Measurements from ENCODE around the gene RUBCNL. TPM values are rescaled to one million over a fixed set of nuclear protein-coding genes. Genes with fewer than 3 reads are reported as not detected.

RUBCNL gene
- total and polyA plus RNA-seq, 2 of the 4 experiments (the other 2 are of a cell fraction) = 0.03 TPM; not detected in 1

DNA sequence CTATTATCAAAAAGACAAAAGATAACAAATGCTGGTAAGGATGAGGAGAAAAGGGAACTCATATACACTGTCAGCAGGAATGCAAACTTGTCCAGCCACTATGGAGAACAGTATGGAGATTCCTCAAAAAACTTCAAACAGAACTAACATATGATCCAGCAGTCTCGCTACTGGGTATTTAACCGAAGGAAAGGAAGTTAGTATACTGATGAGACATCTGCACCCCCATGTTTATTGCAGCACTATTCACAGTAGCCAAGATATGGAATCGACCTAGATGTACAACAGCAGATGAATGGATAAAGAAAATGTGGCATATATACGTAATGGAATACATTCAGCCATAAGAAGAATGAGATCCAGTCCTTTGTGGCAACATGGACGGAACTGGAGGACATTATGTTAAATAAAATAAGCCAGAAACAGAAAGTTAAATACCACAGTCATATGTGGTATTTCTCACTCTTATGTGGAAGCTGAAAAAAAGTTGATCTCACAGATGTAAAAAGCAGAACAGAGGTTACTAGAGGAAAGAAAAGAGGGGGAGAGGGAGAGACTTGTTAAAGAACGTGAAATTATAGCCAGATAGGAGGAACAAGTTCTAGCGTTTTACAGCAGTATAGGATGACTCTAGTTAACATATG is 83.2 kb downstream of the RUBCNL start:
- no peaks in the 10 kb centered on the region for H3K27me3 ChIP-seq (ENCODE audit: control insufficient read depth, insufficient read depth, low read length)
- POLR2A ChIA-PET (ENCODE audit: unreplicated experiment) = no interaction called here
- TF ChIP-seq RAD21 (IDR thresholded peaks at IDR 0.05; ENCODE audit: low read length) (no peak), CHD1 (IDR thresholded peaks at IDR 0.05; ENCODE audit: low read depth, low read length) (no peak), NFE2L2 (IDR thresholded peaks at IDR 0.05; ENCODE audit: low read depth, low read length) (no peak), MAFK (IDR thresholded peaks at IDR 0.05; ENCODE audit: low read depth, low read length) (no peak), MAZ (IDR thresholded peaks at IDR 0.05; ENCODE audit: borderline replicate concordance, low read depth, low read length) (no peak), CEBPB (IDR thresholded peaks at IDR 0.05; ENCODE audit: low read depth, low read length) (no peak), RFX5 (IDR thresholded peaks at IDR 0.05; ENCODE audit: low read depth, low read length) (no peak), CTCF (conservative IDR thresholded peaks at IDR 0.05; ENCODE audit: low read depth, low read length) (no peak), ELK1 (IDR thresholded peaks at IDR 0.05; ENCODE audit: borderline replicate concordance, low read depth, low read length) (no peak), MXI1 (IDR thresholded peaks at IDR 0.05; ENCODE audit: borderline replicate concordance, low read depth, low read length) (no peak), SMC3 (IDR thresholded peaks at IDR 0.05; ENCODE audit: low read depth, low read length) (no peak), POLR2A (IDR thresholded peaks at IDR 0.05; ENCODE audit: low read depth, low read length) (no peak), RCOR1 (IDR thresholded peaks at IDR 0.05; ENCODE audit: insufficient replicate concordance, low read length) (no peak), FOS (IDR thresholded peaks at IDR 0.05; ENCODE audit: low read depth, low read length) (no peak), BHLHE40 (IDR thresholded peaks at IDR 0.05; ENCODE audit: low read depth, low read length) (no peak)
- TF ChIP-seq, protein P1, sequence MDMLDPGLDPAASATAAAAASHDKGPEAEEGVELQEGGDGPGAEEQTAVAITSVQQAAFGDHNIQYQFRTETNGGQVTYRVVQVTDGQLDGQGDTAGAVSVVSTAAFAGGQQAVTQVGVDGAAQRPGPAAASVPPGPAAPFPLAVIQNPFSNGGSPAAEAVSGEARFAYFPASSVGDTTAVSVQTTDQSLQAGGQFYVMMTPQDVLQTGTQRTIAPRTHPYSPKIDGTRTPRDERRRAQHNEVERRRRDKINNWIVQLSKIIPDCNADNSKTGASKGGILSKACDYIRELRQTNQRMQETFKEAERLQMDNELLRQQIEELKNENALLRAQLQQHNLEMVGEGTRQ (IDR thresholded peaks at IDR 0.05; ENCODE audit: low read depth, low read length) = no peak
- no peaks in the 10 kb centered on the region for H3K9me1 ChIP-seq (ENCODE audit: insufficient read depth, low read length)
- DNase-seq (no peak), ATAC-seq (ENCODE audit: low read depth) (no peak)
- no peak overlapping the region for H3K56ac ChIP-seq (ENCODE audit: extremely low read depth, insufficient read depth, low read length)
- H3K4me1 ChIP-seq (ENCODE audit: control insufficient read depth, insufficient read depth, low read length) = no peaks in the 10 kb centered on the region
- H2AK9ac ChIP-seq (replicated peaks; ENCODE audit: low read depth, low read length, poor library complexity) = no peak overlapping the region
- no peak overlapping the region for H3K18ac ChIP-seq (ENCODE audit: low read depth, low read length)
- no peaks in the 10 kb centered on the region for H3K9me3 ChIP-seq (ENCODE audit: control insufficient read depth, insufficient read depth, low read length)
- dilution Hi-C loops (cut with HindIII; ENCODE audit: low sequenced_read_pairs, unreplicated experiment) (no loop called here), intact Hi-C loops (cut with micrococcal nuclease) (no loop called here), in situ Hi-C loops (cut with MboI; ENCODE audit: low sequenced_read_pairs) (no loop called here)
- H3K23ac ChIP-seq (ENCODE audit: low read depth, low read length) = no peak overlapping the region
- CTCF ChIA-PET = interaction anchor here (0.7 kb wide), 1 partner anchor 18 kb away, joined by 4 read pairs; no protein-coding TSS in a partner anchor
- no peaks in the 10 kb centered on the region for H3K36me3 ChIP-seq (ENCODE audit: control insufficient read depth, insufficient read depth, low read length)
- H2BK120ac ChIP-seq (ENCODE audit: low read depth, low read length) = no peak overlapping the region
- H3K4ac ChIP-seq (ENCODE audit: low read depth, low read length) = no peak overlapping the region
- H2BK15ac ChIP-seq (ENCODE audit: low read depth, low read length) = no peak overlapping the region
- no peak overlapping the region for H3K9ac ChIP-seq (ENCODE audit: low read depth, low read length)
- no peak overlapping the region for H3K14ac ChIP-seq (replicated peaks; ENCODE audit: low read depth, low read length)
- H2BK5ac ChIP-seq (ENCODE audit: low read depth, low read length, poor library complexity, severe bottlenecking) = no peak overlapping the region
- BruUV-seq (replicated peaks) = no TSS peak
- H2BK20ac ChIP-seq (ENCODE audit: low read depth, low read length) = no peak overlapping the region
- no peak overlapping the region for H3K27ac ChIP-seq (ENCODE audit: insufficient read depth, low read length)
- no peak overlapping the region for H4K91ac ChIP-seq (ENCODE audit: insufficient read depth, low read depth, low read length)
- no peak overlapping the region for H2AFZ ChIP-seq (replicated peaks; ENCODE audit: low read length, poor library complexity)
- H3K79me1 ChIP-seq (ENCODE audit: low read depth in 1 of 2, low read length in 2 of 2) = no peaks in the 10 kb centered on the region
- H3K4me3 ChIP-seq (ENCODE audit: insufficient read depth, low read depth, low read length) = no peak overlapping the region
- H2AK5ac ChIP-seq (ENCODE audit: low read depth, low read length) = no peak overlapping the region
- WGBS, 2 experiments (ENCODE audit: extremely low coverage in 2 of 2, insufficient read length in 1 of 2) = no CpG with 5 or more reads among the region's 7 CpGs
- no peak overlapping the region for H4K8ac ChIP-seq (ENCODE audit: low read depth in 2 of 2, low read length in 2 of 2)
- no peak overlapping the region for H3K4me2 ChIP-seq (ENCODE audit: low read depth, low read length)
- H4K20me1 ChIP-seq (ENCODE audit: insufficient read depth, low read length) = no peaks in the 10 kb centered on the region
- no peak overlapping the region for H4K5ac ChIP-seq (ENCODE audit: low read depth, low read length)

Measured in IMR-90 (cell line).